ENCODE measurements around the gene CNP.

DNA sequence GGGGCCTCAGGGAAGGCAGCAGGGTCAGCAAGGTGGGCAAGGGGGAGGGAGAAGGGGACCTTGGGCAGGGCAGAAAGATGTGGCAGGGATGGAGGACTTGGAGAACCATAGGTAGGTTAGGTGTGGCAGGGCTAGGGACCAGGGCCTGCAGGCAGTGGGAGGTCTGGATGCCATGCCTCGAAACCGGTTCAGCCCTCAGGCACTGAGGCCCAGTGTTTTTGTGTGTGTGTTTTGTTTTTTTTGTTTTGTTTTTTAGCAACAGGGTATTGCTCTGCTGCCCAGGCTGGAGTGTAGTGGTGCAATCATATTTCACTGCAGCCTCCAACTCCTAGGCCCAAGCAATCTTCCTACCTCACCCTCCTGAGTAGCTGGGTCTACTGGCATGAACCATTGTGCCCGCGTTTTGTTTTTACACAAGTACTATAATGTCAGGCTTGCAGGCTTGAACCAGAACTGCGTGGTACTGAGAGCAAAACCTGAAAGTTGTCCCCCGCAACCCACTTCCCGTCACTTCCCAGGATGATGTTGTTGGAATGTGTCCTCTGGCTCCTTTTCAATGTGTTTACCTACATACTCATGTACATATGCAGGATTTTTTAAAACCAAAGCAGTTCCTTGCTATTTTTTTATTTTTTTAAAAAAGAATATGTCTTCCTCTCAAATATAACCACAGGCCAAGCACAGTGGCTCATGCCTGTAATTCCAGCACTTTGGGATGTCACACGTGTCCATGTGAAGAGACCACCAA lies 23.8 kb upstream of the CNP start:
- TF ChIP-seq, protein P1, sequence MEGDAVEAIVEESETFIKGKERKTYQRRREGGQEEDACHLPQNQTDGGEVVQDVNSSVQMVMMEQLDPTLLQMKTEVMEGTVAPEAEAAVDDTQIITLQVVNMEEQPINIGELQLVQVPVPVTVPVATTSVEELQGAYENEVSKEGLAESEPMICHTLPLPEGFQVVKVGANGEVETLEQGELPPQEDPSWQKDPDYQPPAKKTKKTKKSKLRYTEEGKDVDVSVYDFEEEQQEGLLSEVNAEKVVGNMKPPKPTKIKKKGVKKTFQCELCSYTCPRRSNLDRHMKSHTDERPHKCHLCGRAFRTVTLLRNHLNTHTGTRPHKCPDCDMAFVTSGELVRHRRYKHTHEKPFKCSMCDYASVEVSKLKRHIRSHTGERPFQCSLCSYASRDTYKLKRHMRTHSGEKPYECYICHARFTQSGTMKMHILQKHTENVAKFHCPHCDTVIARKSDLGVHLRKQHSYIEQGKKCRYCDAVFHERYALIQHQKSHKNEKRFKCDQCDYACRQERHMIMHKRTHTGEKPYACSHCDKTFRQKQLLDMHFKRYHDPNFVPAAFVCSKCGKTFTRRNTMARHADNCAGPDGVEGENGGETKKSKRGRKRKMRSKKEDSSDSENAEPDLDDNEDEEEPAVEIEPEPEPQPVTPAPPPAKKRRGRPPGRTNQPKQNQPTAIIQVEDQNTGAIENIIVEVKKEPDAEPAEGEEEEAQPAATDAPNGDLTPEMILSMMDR (IDR thresholded peaks at IDR 0.05): no peak
- no peak for TF ChIP-seq EZH2 (IDR thresholded peaks at IDR 0.05; ENCODE audit: borderline replicate concordance, insufficient read depth, low read depth, low read length, poor library complexity, severe bottlenecking)
